Thyroid gland (tissue), 4 donors: ENCODE measurements around the gene INPP5A. TPM values are rescaled to one million over a fixed set of nuclear protein-coding genes. Genes with fewer than 3 reads are reported as not detected.

Experiments used
- DNase-seq, 2 donors: peaks; one replicate each; pipeline ENCODE4 v3.0.0-alpha.2; 2019
- H3K27ac ChIP-seq, 3 donors: fragments of 200-600 bp; sonication (generic); 1 replicate in 2 of 3; 2 replicates in 1 of 3; pipeline ENCODE4 v1.5.1; 2016 to 2019; ENCODE audit warnings: mild to moderate bottlenecking in 1 of 3, moderate library complexity in 1 of 3
- H3K27me3 ChIP-seq: fragments of 200-600 bp; sonication (generic); one replicate; pipeline ENCODE4 v1.5.1; 2019
- H3K36me3 ChIP-seq, 2 donors: fragments of 200-600 bp; sonication (generic); one replicate each; pipeline ENCODE4 v1.5.1; 2016 to 2019
- H3K4me1 ChIP-seq, 2 donors: fragments of 200-600 bp; sonication (generic); one replicate each; pipeline ENCODE4 v1.5.1; 2017 to 2019
- H3K4me3 ChIP-seq, 3 donors: fragments of 200-600 bp; sonication (generic); replicated peaks in 1 of 3; 1 replicate in 2 of 3; 2 replicates in 1 of 3; pipeline ENCODE4 v1.5.1; 2016; ENCODE audit warnings: mild to moderate bottlenecking in 1 of 3
- H3K9me3 ChIP-seq: fragments of 200-600 bp; sonication (generic); one replicate; pipeline ENCODE4 v1.5.1; 2017
- POLR2A ChIP-seq, 2 donors: fragments of 450-650 bp; IDR thresholded peaks; one replicate each; pipeline ENCODE4 v1.6.1; 2017; ENCODE audit warnings: antibody characterized with exemption in 2 of 2, mild to moderate bottlenecking in 2 of 2, moderate library complexity in 1 of 2
- WGBS, 2 donors: methylation state at CpG; one replicate each; pipeline ENCODE4 v1.1.5; 2017; 5-methylcytosine and 5-hydroxymethylcytosine counted together
- intact Hi-C: fragments of 100-400 bp; cut with DNase I; formaldehyde crosslinking; loops from one replicate; pipeline ENCODE4 v1.15.1; 2023
- total RNA-seq, 4 donors: library from RNA; depleted of rRNA; stranded (reverse); fragments of >200 nt; gene quantifications; one replicate each; pipeline ENCODE4 v1.2.3, GENCODE V29; 2016
- TF ChIP-seq, protein P1 (sequence below), 6 experiments: fragments of 200-600 bp in 3 of 6; fragments of 450-650 bp in 3 of 6; sonication (generic) in 3 of 6; IDR thresholded peaks; one replicate each; pipeline ENCODE4 v1.5.1; 2016 to 2019; ENCODE audit warnings: antibody characterized with exemption in 6 of 6, mild to moderate bottlenecking in 2 of 6, inconsistent platforms in 1 of 6, moderate library complexity in 1 of 6

Gene INPP5A
- total RNA-seq, 4 donors from 2014 or later = 30.4 to 75.8 (median 41.1) TPM

DNA sequence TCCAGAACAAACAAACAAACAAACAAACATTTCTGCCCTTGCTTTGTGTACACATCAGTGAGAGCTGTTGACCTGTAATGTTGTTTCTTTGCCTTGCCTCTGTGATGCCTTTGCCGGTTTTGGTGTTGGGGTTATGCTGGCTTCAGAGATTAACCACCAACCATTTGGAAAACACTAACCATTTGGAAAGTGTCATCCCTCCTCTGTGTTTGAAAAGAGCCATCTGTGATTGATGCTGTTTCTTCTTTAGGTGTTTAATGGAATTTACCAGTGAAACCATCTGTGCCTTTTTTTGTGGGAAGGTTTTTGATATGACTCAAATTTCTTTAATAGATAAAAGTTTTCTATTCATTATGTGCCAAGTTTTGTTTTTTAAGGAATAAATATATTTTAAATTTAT, 46.5 kb downstream of the INPP5A start:
- intact Hi-C loops = no loop called here
- Histone ChIP-seq H3K9me3 (no peaks in the 10 kb centered on the region), H3K27me3 (no peaks in the 10 kb centered on the region), H3K36me3 (no peaks in the 10 kb centered on the region), H3K4me3 (no peak overlapping the region), H3K4me1 (peaks cover 2 to 13% of the 10 kb centered on the region in 2 donors), H3K27ac (no peak overlapping the region)
- DNase-seq = no peak
- TF ChIP-seq, protein P1, sequence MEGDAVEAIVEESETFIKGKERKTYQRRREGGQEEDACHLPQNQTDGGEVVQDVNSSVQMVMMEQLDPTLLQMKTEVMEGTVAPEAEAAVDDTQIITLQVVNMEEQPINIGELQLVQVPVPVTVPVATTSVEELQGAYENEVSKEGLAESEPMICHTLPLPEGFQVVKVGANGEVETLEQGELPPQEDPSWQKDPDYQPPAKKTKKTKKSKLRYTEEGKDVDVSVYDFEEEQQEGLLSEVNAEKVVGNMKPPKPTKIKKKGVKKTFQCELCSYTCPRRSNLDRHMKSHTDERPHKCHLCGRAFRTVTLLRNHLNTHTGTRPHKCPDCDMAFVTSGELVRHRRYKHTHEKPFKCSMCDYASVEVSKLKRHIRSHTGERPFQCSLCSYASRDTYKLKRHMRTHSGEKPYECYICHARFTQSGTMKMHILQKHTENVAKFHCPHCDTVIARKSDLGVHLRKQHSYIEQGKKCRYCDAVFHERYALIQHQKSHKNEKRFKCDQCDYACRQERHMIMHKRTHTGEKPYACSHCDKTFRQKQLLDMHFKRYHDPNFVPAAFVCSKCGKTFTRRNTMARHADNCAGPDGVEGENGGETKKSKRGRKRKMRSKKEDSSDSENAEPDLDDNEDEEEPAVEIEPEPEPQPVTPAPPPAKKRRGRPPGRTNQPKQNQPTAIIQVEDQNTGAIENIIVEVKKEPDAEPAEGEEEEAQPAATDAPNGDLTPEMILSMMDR (IDR thresholded peaks at IDR 0.05) = no peak
- TF ChIP-seq POLR2A (IDR thresholded peaks at IDR 0.05) = no peak
- 88 to 92% methylated on average over 1 of the region's 1 CpG for WGBS, 2 donors

DNA sequence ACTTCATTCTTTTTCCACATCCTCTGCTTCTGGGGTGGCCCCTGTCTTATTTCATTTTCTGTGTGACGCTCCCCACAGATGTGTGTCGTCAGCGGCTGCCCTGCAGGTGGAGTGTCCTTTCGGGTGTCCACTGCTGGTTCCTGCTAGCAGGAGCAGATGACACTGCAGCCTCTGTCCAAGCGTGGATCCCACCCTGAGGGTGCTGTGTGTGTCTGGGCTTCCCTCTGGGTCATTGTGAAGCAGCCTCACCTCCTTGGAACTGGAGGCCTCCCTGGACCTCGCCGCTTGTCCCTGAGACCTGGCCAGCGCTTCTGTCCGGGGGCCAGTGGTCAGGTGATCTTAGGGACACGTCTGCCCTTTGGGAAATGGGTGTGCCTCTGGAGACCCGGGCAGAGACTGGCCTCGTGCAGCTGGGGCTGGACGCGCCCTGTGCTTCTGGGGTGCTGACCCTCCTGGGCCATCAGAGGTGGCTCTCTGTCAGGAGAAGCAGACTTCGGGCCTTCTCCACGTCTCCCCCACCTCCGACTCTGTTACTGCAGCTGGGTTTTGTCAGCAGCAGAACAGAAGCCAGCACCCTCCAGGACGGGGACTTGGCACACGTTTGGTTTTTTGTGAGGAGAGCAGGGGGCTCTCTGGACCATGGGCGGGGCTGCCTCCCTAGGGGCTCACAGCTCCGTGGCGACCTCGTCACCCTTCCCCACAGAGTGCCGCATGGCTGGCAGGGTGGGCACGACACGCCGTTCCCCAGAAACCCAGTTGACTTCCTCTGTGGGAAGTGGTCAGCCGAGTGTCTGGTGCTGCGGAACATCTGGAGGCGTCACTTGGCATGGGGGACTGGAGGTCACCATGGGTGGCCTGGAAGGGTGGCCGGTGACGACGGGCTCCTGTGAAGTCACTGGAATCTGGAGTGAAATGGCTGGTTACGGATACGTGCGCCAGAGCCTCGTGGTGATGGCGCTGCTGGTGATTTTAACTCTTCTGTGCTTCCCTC, 48.4 kb downstream of the INPP5A start:
- H3K27me3 ChIP-seq = no peaks in the 10 kb centered on the region
- no peaks in the 10 kb centered on the region for H3K9me3 ChIP-seq
- no peak for DNase-seq
- H3K4me1 ChIP-seq = peaks cover 2 to 23% of the 10 kb centered on the region in 2 donors
- TF ChIP-seq, protein P1 (IDR thresholded peaks at IDR 0.05) = no peak
- TF ChIP-seq POLR2A (IDR thresholded peaks at IDR 0.05) = no peak
- no peaks in the 10 kb centered on the region for H3K36me3 ChIP-seq
- H3K4me3 ChIP-seq = no peak overlapping the region
- no peak overlapping the region for H3K27ac ChIP-seq
- WGBS, 2 donors = 68 to 84% methylated on average over 15 to 20 of the region's 38 CpGs
- intact Hi-C loops = no loop called here

DNA sequence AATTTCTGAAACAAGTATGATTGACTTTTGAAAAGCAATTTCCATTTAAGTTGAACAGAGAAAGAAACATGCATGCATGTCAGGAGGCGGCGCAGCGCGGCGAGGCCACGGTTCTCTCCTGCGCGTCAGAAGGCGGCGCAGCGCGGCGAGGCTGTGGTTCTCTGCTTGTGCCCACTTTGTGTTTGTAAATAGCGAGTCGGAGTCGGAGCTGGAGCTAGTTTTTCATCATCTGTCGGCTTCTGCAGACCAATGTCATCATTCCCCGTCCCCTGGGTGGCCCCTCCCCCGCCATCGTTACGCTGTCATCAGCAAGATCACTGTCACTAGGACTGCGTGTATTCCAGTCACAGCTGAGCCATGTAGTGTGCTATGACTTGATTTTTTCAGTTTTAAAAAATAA, 49.2 kb downstream of the INPP5A start:
- Histone ChIP-seq H3K4me1 (peaks cover 2 to 29% of the 10 kb centered on the region in 2 donors), H3K36me3 (no peaks in the 10 kb centered on the region), H3K27me3 (no peaks in the 10 kb centered on the region), H3K9me3 (no peaks in the 10 kb centered on the region), H3K4me3 (no peak overlapping the region), H3K27ac (no peak overlapping the region)
- 93 to 95% methylated on average over 22 of the region's 22 CpGs for WGBS, 2 donors
- intact Hi-C loops = no loop called here
- no peak for DNase-seq
- TF ChIP-seq POLR2A (IDR thresholded peaks at IDR 0.05) = no peak
- TF ChIP-seq, protein P1 (IDR thresholded peaks at IDR 0.05) = no peak

DNA sequence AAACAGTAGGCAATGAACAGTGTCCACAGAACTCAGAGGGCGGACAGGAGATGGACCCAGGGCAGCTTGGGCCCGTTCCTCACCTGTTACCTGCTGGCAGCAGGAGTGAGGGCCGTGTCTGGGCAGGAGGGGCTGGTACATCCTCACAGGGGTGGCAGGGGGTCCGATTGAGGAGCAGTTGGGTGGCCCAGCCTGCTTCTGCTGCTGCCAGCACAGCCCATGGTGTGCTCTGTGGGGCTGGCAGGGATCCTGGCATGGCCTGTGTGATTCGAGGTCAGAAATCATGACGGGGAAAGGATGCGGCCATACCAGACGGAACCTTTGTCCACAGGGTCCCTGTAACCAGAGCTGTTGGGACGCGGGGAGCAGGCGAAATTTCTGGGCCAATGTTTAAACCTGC, 49.6 kb downstream of the INPP5A start:
- TF ChIP-seq POLR2A (IDR thresholded peaks at IDR 0.05) = no peak
- TF ChIP-seq, protein P1 (IDR thresholded peaks at IDR 0.05) = no peak
- Histone ChIP-seq H3K9me3 (no peaks in the 10 kb centered on the region), H3K36me3 (no peaks in the 10 kb centered on the region), H3K27ac (no peak overlapping the region), H3K4me1 (peaks cover 2 to 29% of the 10 kb centered on the region in 2 donors), H3K4me3 (no peak overlapping the region), H3K27me3 (no peaks in the 10 kb centered on the region)
- WGBS, 2 donors = 94% methylated on average over 11 of the region's 11 CpGs
- no peak for DNase-seq
- intact Hi-C loops = no loop called here
